Mesodermal cell (in vitro differentiated cells): Measurements from ENCODE around the gene S1PR3.

ENCODE experiments used
- H3K27ac ChIP-seq: 2 replicates; pipeline ENCODE4 v1.7.0; 2013; ENCODE audit warnings: mild to moderate bottlenecking, low read depth, low read length, moderate library complexity; ENCODE audit not compliant: severe bottlenecking
- H3K36me3 ChIP-seq: 2 replicates; pipeline ENCODE4 v1.7.1; 2013; ENCODE audit warnings: mild to moderate bottlenecking, low read length, moderate library complexity; ENCODE audit not compliant: control insufficient read depth, insufficient read depth
- H3K4me1 ChIP-seq: one replicate; pipeline ENCODE4 v1.7.1; 2013; ENCODE audit warnings: mild to moderate bottlenecking, low read length; ENCODE audit not compliant: insufficient read depth, control insufficient read depth, poor library complexity, severe bottlenecking
- H3K4me3 ChIP-seq: 2 replicates; pipeline ENCODE4 v1.7.0; 2013; ENCODE audit warnings: low read length, control low read depth, mild to moderate bottlenecking; ENCODE audit not compliant: insufficient read depth, poor library complexity, severe bottlenecking; ENCODE audit errors: extremely low read depth
- H3K9me3 ChIP-seq: 2 replicates; pipeline ENCODE4 v1.7.1; 2013; ENCODE audit warnings: mild to moderate bottlenecking, low read length, moderate library complexity; ENCODE audit not compliant: control insufficient read depth
- WGBS, 2 experiments: methylation state at CpG; one replicate each; pipeline ENCODE4 v1.1.5; 2013; ENCODE audit warnings: missing lambda C conversion rate in 2 of 2; ENCODE audit not compliant: insufficient coverage in 2 of 2; 5-methylcytosine and 5-hydroxymethylcytosine counted together

Gene S1PR3

GRCh38 chr9:88969646-88970373 lies 21.5 kb upstream of the S1PR3 start:
- Histone ChIP-seq H3K36me3 (no peaks in the 10 kb centered on the region), H3K9me3 (no peaks in the 10 kb centered on the region), H3K4me3 (no peak overlapping the region), H3K27ac (no peak overlapping the region), H3K4me1 (no peaks in the 10 kb centered on the region)
- WGBS, 2 experiments = 88% methylated on average over 4 to 7 of the region's 8 CpGs

GRCh38 chr9:88971131-88971960 lies 19.9 kb upstream of the S1PR3 start:
- H3K36me3 ChIP-seq = no peaks in the 10 kb centered on the region
- H3K4me1 ChIP-seq = no peaks in the 10 kb centered on the region
- no peak overlapping the region for H3K4me3 ChIP-seq
- WGBS, 2 experiments = 91 to 93% methylated on average over 16 to 21 of the region's 23 CpGs
- H3K9me3 ChIP-seq = no peaks in the 10 kb centered on the region
- H3K27ac ChIP-seq = no peak overlapping the region

GRCh38 chr9:88972401-88972800 lies 18.9 kb upstream of the S1PR3 start:
- no peaks in the 10 kb centered on the region for H3K36me3 ChIP-seq
- no peak overlapping the region for H3K4me3 ChIP-seq
- WGBS, 2 experiments = 92 to 100% methylated on average over 1 to 2 of the region's 4 CpGs
- H3K9me3 ChIP-seq = no peaks in the 10 kb centered on the region
- no peaks in the 10 kb centered on the region for H3K4me1 ChIP-seq
- H3K27ac ChIP-seq = no peak overlapping the region

- Histone ChIP-seq H3K27ac (no peak overlapping the region), H3K4me3 (no peak overlapping the region), H3K4me1 (no peaks in the 10 kb centered on the region), H3K9me3 (no peaks in the 10 kb centered on the region), H3K36me3 (no peaks in the 10 kb centered on the region)
- WGBS, 2 experiments = 76 to 83% methylated on average over 10 to 12 of the region's 12 CpGs
Observed at GRCh38 chr9:88973281-88974045, 17.8 kb upstream of the S1PR3 start.

- peaks cover 5% of the 10 kb centered on the region for H3K9me3 ChIP-seq
- H3K4me1 ChIP-seq = no peaks in the 10 kb centered on the region
- WGBS, 2 experiments = 84 to 100% methylated on average over 2 of the region's 7 CpGs
- no peaks in the 10 kb centered on the region for H3K36me3 ChIP-seq
- no peak overlapping the region for H3K27ac ChIP-seq
- H3K4me3 ChIP-seq = no peak overlapping the region
Observed at GRCh38 chr9:88974641-88975040, 16.6 kb upstream of the S1PR3 start.

GRCh38 chr9:88975966-88976889 lies 15.0 kb upstream of the S1PR3 start:
- peaks cover 9% of the 10 kb centered on the region for H3K9me3 ChIP-seq
- no peaks in the 10 kb centered on the region for H3K4me1 ChIP-seq
- H3K27ac ChIP-seq = no peak overlapping the region
- WGBS, 2 experiments = 85 to 86% methylated on average over 6 to 7 of the region's 8 CpGs
- H3K4me3 ChIP-seq = no peak overlapping the region
- no peaks in the 10 kb centered on the region for H3K36me3 ChIP-seq

GRCh38 chr9:88976890-88977257 lies 14.4 kb upstream of the S1PR3 start:
- Histone ChIP-seq H3K4me3 (no peak overlapping the region), H3K4me1 (no peaks in the 10 kb centered on the region), H3K9me3 (peaks cover 9% of the 10 kb centered on the region), H3K27ac (no peak overlapping the region), H3K36me3 (no peaks in the 10 kb centered on the region)
- 93% methylated on average over 5 of the region's 5 CpGs for WGBS, 2 experiments

GRCh38 chr9:88978034-88978433 lies 13.2 kb upstream of the S1PR3 start:
- no peak overlapping the region for H3K27ac ChIP-seq
- H3K4me3 ChIP-seq = no peak overlapping the region
- peaks cover 9% of the 10 kb centered on the region for H3K9me3 ChIP-seq
- H3K36me3 ChIP-seq = no peaks in the 10 kb centered on the region
- 89 to 90% methylated on average over 4 to 5 of the region's 5 CpGs for WGBS, 2 experiments
- no peaks in the 10 kb centered on the region for H3K4me1 ChIP-seq

- Histone ChIP-seq H3K4me1 (no peaks in the 10 kb centered on the region), H3K4me3 (no peak overlapping the region), H3K36me3 (no peaks in the 10 kb centered on the region), H3K27ac (no peak overlapping the region), H3K9me3 (peaks cover 9% of the 10 kb centered on the region)
- 100% methylated on average over 1 to 2 of the region's 2 CpGs for WGBS, 2 experiments
Observed at GRCh38 chr9:88979021-88979420, 12.2 kb upstream of the S1PR3 start.

GRCh38 chr9:88979791-88980190 lies 11.5 kb upstream of the S1PR3 start:
- WGBS, 2 experiments = no CpG with 5 or more reads among the region's 2 CpGs
- Histone ChIP-seq H3K4me3 (no peak overlapping the region), H3K27ac (no peak overlapping the region), H3K9me3 (peaks cover 9% of the 10 kb centered on the region), H3K36me3 (no peaks in the 10 kb centered on the region), H3K4me1 (no peaks in the 10 kb centered on the region)
